ENCODE measurements around the gene KCNIP1.

DNA sequence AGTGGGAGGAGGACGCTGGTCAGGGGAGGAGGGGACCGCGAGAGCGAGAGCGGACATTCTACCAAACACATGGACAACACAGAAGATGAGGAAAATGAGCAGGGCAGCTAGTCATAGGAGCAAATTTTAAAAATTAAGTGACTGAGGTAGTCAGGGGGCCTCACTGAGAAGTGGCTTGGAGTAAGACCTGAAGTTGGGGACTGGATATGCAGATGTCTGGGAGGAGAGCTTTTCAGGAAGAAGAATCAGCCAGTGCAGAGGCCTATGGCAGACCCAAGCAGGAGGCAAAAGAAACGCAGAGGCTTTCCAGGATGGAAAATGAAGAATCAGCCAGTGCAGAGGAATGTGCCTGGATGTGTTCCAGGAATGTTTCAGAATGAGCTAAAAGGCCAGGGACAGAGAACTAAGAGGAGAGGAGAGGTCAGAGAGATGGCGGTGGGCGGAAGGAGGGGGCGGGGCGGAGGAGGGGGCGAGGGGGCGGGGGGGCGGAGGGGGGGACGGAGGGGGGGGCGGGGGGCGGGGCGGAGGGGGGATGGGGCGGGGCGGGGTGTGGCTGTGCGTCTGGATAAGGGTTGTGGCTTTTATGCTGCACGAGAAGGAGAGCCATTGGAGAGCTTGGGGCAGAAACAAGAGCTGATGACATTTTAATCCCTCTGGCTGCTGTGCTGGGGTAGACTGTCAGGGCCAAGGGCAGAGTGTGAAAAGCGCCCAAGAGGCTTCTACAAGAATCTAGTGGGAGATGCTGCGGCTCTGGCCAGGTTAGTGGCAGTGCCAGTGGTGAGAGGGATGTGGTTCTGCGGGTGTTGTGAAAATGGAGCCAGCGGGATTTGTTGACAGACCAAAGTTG, 129.6 kb downstream of the KCNIP1 start:
- TF ChIP-seq, protein P1, sequence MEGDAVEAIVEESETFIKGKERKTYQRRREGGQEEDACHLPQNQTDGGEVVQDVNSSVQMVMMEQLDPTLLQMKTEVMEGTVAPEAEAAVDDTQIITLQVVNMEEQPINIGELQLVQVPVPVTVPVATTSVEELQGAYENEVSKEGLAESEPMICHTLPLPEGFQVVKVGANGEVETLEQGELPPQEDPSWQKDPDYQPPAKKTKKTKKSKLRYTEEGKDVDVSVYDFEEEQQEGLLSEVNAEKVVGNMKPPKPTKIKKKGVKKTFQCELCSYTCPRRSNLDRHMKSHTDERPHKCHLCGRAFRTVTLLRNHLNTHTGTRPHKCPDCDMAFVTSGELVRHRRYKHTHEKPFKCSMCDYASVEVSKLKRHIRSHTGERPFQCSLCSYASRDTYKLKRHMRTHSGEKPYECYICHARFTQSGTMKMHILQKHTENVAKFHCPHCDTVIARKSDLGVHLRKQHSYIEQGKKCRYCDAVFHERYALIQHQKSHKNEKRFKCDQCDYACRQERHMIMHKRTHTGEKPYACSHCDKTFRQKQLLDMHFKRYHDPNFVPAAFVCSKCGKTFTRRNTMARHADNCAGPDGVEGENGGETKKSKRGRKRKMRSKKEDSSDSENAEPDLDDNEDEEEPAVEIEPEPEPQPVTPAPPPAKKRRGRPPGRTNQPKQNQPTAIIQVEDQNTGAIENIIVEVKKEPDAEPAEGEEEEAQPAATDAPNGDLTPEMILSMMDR (IDR thresholded peaks at IDR 0.05; ENCODE audit: insufficient read depth, low read depth, low read length): no peak
- no peak for TF ChIP-seq EZH2 (IDR thresholded peaks at IDR 0.05; ENCODE audit: insufficient read depth, low read length)
